Kidney (tissue), 14 donors: ENCODE measurements around the gene ARHGAP26. TPM values are rescaled to one million over a fixed set of nuclear protein-coding genes. Genes with fewer than 3 reads are reported as not detected.
A peak's percentile ranks its signal among the peaks of the same experiment; 100 is the strongest.

Experiments used
- DNase-seq, 5 donors: peaks; one replicate each; pipeline ENCODE4 v3.0.0-alpha.2; 2013 to 2020
- FAIRE-seq: peaks from 2 replicates; lab custom pipeline; 2012; peaks lifted over from hg19 to GRCh38; lab: Jason Lieb, UNC
- H3K27ac ChIP-seq, 2 donors: one replicate each; pipeline ENCODE4 v1.7.0; 2013; ENCODE audit warnings: low read depth in 2 of 2, low read length in 2 of 2, inconsistent platforms in 1 of 2
- H3K27me3 ChIP-seq: one replicate; pipeline ENCODE4 v1.7.1; 2013; ENCODE audit warnings: low read length, inconsistent platforms; ENCODE audit not compliant: control insufficient read depth, insufficient read depth
- H3K36me3 ChIP-seq, 3 donors: one replicate each; pipeline versions ENCODE4 v1.7.0 to v1.7.1; 2013; ENCODE audit warnings: low read length in 3 of 3, control low read depth in 1 of 3, inconsistent platforms in 1 of 3; ENCODE audit not compliant: insufficient read depth in 3 of 3, control insufficient read depth in 2 of 3
- H3K4me1 ChIP-seq, 3 donors: one replicate each; pipeline versions ENCODE4 v1.7.0 to v1.7.1; 2013; ENCODE audit warnings: low read length in 3 of 3, inconsistent platforms in 1 of 3, low read depth in 1 of 3; ENCODE audit not compliant: control insufficient read depth in 2 of 3, insufficient read depth in 2 of 3
- H3K4me3 ChIP-seq, 3 donors: one replicate each; pipeline versions ENCODE4 v1.7.0 to v1.8.1; 2013; ENCODE audit warnings: low read length in 3 of 3, control low read depth in 1 of 3, inconsistent platforms in 1 of 3
- H3K9ac ChIP-seq, 3 donors: one replicate each; pipeline versions ENCODE4 v1.7.0 to v1.7.1; 2013; ENCODE audit warnings: low read length in 3 of 3, control low read depth in 1 of 3, inconsistent platforms in 1 of 3
- H3K9me3 ChIP-seq, 3 donors: one replicate each; pipeline versions ENCODE4 v1.7.0 to v1.7.1; 2013; ENCODE audit warnings: low read length in 3 of 3, control low read depth in 1 of 3, inconsistent platforms in 1 of 3; ENCODE audit not compliant: control insufficient read depth in 2 of 3, insufficient read depth in 1 of 3
- CTCF ChIP-seq: IDR thresholded peaks from 3 replicates; pipeline ENCODE4 v1.5.1; 2012; ENCODE audit warnings: mild to moderate bottlenecking, moderate library complexity, borderline replicate concordance; ENCODE audit not compliant: insufficient read depth; ENCODE audit errors: extremely low read depth
- intact Hi-C: fragments of 100-400 bp; cut with DNase I; formaldehyde crosslinking; loops from one replicate; pipeline ENCODE4 v1.11.1; 2022
- polyA plus RNA-seq: library from polyadenylated mRNA; stranded (reverse); fragments of 350-450 nt; fragmentation: Illumina TruSeq; extraction: RNeasy Lipid Tissue Mini Kit (QIAGEN cat#74804); gene quantifications from one replicate; pipeline ENCODE4 v1.2.3, GENCODE V29; 2014; ENCODE audit warnings: low read depth, low replicate concordance; ENCODE audit not compliant: insufficient read depth
- total RNA-seq: library from RNA; stranded (reverse); fragmentation: NEBNext Ultra II Directional; extraction: Animal tissue kit (Norgen Biotek cat#: 25700); gene quantifications from one replicate; pipeline ENCODE4 v1.2.1, GENCODE V29; 2021
- donor health status: control.
- donor health status: control.
- donor health status: control.
- donor health status: control.
- donor health status: control.
- donor health status: DM: yes; HTN: yes; CAD: no.
- donor health status: Normal renal cell carcinoma (clear cell type).

ARHGAP26 gene
- total and polyA plus RNA-seq, 2 donors from 2014 or later = 2.5 to 85.7 TPM

GRCh38 chr5:142904416-142904815, 134.2 kb downstream of the ARHGAP26 start:
- Histone ChIP-seq H3K27me3 (no peaks in the 10 kb centered on the region), H3K9ac (no peak overlapping the region), H3K4me1 (peaks cover 3 to 18% (median 4%) of the 10 kb centered on the region in 3 donors), H3K36me3 (peaks cover 0 to 2% (median 0%) of the 10 kb centered on the region in 3 donors), H3K27ac (no peak overlapping the region), H3K4me3 (no peak overlapping the region), H3K9me3 (no peaks in the 10 kb centered on the region)
- DNase-seq (no peak), FAIRE-seq (no peak)
- intact Hi-C loops = no loop called here
- no peak for TF ChIP-seq CTCF

- no peak overlapping the region for H3K9ac ChIP-seq
- no peak for DNase-seq
- no peak for TF ChIP-seq CTCF
- H3K27ac ChIP-seq = no peak overlapping the region
- no peaks in the 10 kb centered on the region for H3K27me3 ChIP-seq
- FAIRE-seq = no peak
- intact Hi-C loops = no loop called here
- H3K9me3 ChIP-seq = no peaks in the 10 kb centered on the region
- H3K36me3 ChIP-seq = peaks cover 0 to 2% (median 0%) of the 10 kb centered on the region in 3 donors
- H3K4me3 ChIP-seq = no peak overlapping the region
- H3K4me1 ChIP-seq = peaks cover 3 to 18% (median 4%) of the 10 kb centered on the region in 3 donors
Observed at GRCh38 chr5:142905348-142905747, 135.2 kb downstream of the ARHGAP26 start.

DNA sequence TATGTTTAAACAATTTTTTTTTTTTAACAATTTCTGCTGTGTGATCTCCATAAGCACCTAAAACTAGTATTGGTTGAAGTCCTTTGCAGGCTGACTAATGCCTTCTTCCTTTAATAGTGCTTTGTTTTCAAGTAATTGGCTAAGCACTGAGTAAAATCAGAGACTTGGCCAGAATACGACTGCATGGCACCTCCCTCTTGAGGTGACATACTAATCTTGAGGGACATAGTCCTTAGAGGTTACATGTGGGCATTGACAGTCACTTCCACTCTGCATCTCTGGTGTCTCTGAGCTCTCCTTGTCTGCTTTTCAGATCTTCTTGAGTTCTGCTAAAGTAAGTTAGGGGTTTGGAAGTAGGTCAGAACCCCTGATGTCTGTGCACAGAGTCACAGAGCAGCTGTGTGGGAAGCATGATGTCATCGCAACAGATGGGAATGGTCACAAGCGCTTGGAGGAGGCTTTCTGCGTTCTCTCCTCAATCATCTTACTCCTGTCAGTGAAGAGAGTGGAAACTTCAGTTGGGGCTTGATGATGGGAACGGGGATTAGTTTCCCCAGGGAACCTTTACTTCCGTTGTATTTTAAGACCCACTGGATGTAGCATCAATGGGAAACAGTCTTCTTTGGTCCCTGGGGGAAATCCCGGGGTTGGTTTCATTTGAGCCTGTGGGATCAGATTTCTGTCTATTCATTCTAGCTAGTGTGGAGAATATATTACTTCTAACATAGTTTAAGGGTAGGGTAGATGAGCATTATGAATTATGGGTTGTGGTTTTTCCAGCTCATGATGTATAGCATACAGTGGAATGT, 136.9 kb downstream of the ARHGAP26 start:
- no peaks in the 10 kb centered on the region for H3K9me3 ChIP-seq
- no peak for FAIRE-seq
- no peak overlapping the region for H3K4me3 ChIP-seq
- H3K4me1 ChIP-seq = peaks cover 0 to 11% (median 3%) of the 10 kb centered on the region in 3 donors
- H3K9ac ChIP-seq = no peak overlapping the region
- H3K36me3 ChIP-seq = peaks cover 0 to 2% (median 0%) of the 10 kb centered on the region in 3 donors
- H3K27ac ChIP-seq = no peak overlapping the region
- intact Hi-C loops = no loop called here
- no peaks in the 10 kb centered on the region for H3K27me3 ChIP-seq
- TF ChIP-seq CTCF = no peak
- peak in 1 of 5 donors; percentile 59 for DNase-seq
